DOHH2 (cell line): Measurements from ENCODE around the gene KCNIP4.

Source experiments
- H3F3A ChIP-seq: fragments of 200-600 bp; sonication (generic), shearing (Covaris generic); 2 replicates; pipeline ENCODE4 v1.6.0; 2016; ENCODE audit warnings: antibody characterized with exemption, mild to moderate bottlenecking; ENCODE audit not compliant: control insufficient read depth, insufficient read depth
- H3K27ac ChIP-seq: fragments of 200-600 bp; sonication (generic); 2 replicates; pipeline ENCODE4 v1.5.1; 2014; ENCODE audit warnings: low read depth, mild to moderate bottlenecking, low read length, moderate library complexity
- H3K27me3 ChIP-seq: fragments of 200-600 bp; sonication (generic); 2 replicates; pipeline ENCODE4 v1.6.1; 2014; ENCODE audit warnings: mild to moderate bottlenecking, low read length, mixed read lengths; ENCODE audit not compliant: control insufficient read depth
- H3K36me3 ChIP-seq: fragments of 200-600 bp; sonication (generic); 2 replicates; pipeline ENCODE4 v1.6.1; 2014; ENCODE audit warnings: mild to moderate bottlenecking, low read length, moderate library complexity, mixed read lengths; ENCODE audit not compliant: control insufficient read depth
- H3K4me1 ChIP-seq: fragments of 200-600 bp; sonication (generic); 2 replicates; pipeline ENCODE4 v1.6.1; 2014; ENCODE audit warnings: mild to moderate bottlenecking, low read length, mixed read lengths; ENCODE audit not compliant: control insufficient read depth
- H3K4me2 ChIP-seq: fragments of 200-600 bp; sonication (generic); 2 replicates; pipeline ENCODE4 v1.6.0; 2014; ENCODE audit warnings: mild to moderate bottlenecking, low read length, moderate library complexity
- H3K4me3 ChIP-seq: fragments of 200-600 bp; sonication (generic); 2 replicates; pipeline ENCODE4 v1.5.1; 2014; ENCODE audit warnings: mild to moderate bottlenecking, low read length, mixed read lengths
- H3K79me2 ChIP-seq: fragments of 200-600 bp; sonication (generic); 2 replicates; pipeline ENCODE4 v1.6.1; 2014; ENCODE audit warnings: mild to moderate bottlenecking, low read length, mixed read lengths; ENCODE audit not compliant: control insufficient read depth
- H3K9me2 ChIP-seq: fragments of 200-600 bp; sonication (generic); replicated peaks from 2 replicates; pipeline ENCODE4 v1.6.1; 2014; ENCODE audit warnings: mild to moderate bottlenecking, low read length, mixed read lengths; ENCODE audit not compliant: control insufficient read depth
- H3K9me3 ChIP-seq: fragments of 200-600 bp; sonication (generic); 2 replicates; pipeline ENCODE4 v1.6.1; 2014; ENCODE audit warnings: antibody characterized with exemption, low read length, mixed read lengths; ENCODE audit not compliant: control insufficient read depth, insufficient read depth
- H4K20me1 ChIP-seq: fragments of 200-600 bp; sonication (generic); 2 replicates; pipeline ENCODE4 v1.6.0; 2014; ENCODE audit warnings: low read depth, mild to moderate bottlenecking, antibody characterized with exemption, low read length, moderate library complexity; ENCODE audit not compliant: control insufficient read depth, insufficient read depth
- CTCF ChIP-seq: fragments of 200-600 bp; sonication (generic); IDR thresholded peaks from one replicate; pipeline ENCODE4 v1.5.1; 2014; ENCODE audit warnings: antibody characterized with exemption, mild to moderate bottlenecking, low read depth, low read length; ENCODE audit not compliant: poor library complexity, severe bottlenecking
- EZH2phosphoT487 ChIP-seq: fragments of 200-600 bp; sonication (generic); IDR thresholded peaks from 2 replicates; pipeline ENCODE4 v1.6.1; 2017; ENCODE audit warnings: borderline replicate concordance, mild to moderate bottlenecking, antibody characterized with exemption, low read length, moderate library complexity, mixed read lengths

KCNIP4 gene

GRCh38 chr4:21655031-21655430 is 293.5 kb downstream of the KCNIP4 start:
- Histone ChIP-seq H3K9me2 (no peaks in the 10 kb centered on the region), H3K4me1 (no peaks in the 10 kb centered on the region), H3K27ac (no peak overlapping the region), H3K9me3 (no peaks in the 10 kb centered on the region), H4K20me1 (no peaks in the 10 kb centered on the region), H3F3A (no peaks in the 10 kb centered on the region), H3K79me2 (no peaks in the 10 kb centered on the region), H3K27me3 (no peaks in the 10 kb centered on the region), H3K4me3 (no peak overlapping the region), H3K36me3 (no peaks in the 10 kb centered on the region), H3K4me2 (no peak overlapping the region)
- TF ChIP-seq EZH2phosphoT487, result no peak
- TF ChIP-seq CTCF, result no peak

GRCh38 chr4:21652508-21653231 is 295.9 kb downstream of the KCNIP4 start:
- no peaks in the 10 kb centered on the region for H3K9me3 ChIP-seq
- no peak overlapping the region for H3K27ac ChIP-seq

GRCh38 chr4:21649391-21650090 is 299.0 kb downstream of the KCNIP4 start:
- no peaks in the 10 kb centered on the region for H3K4me1 ChIP-seq
- H3K9me2 ChIP-seq, result no peaks in the 10 kb centered on the region
- no peaks in the 10 kb centered on the region for H3K9me3 ChIP-seq
- TF ChIP-seq CTCF, result no peak
- TF ChIP-seq EZH2phosphoT487, result no peak
- H3K4me3 ChIP-seq, result no peak overlapping the region
- H4K20me1 ChIP-seq, result no peaks in the 10 kb centered on the region
- H3K4me2 ChIP-seq, result no peak overlapping the region
- no peak overlapping the region for H3K27ac ChIP-seq
- H3K79me2 ChIP-seq, result no peaks in the 10 kb centered on the region
- H3K27me3 ChIP-seq, result no peaks in the 10 kb centered on the region
- H3K36me3 ChIP-seq, result no peaks in the 10 kb centered on the region
- no peaks in the 10 kb centered on the region for H3F3A ChIP-seq

More at GRCh38 chr4:21652508-21653231, 295.9 kb downstream of the KCNIP4 start:
- H3K27me3 ChIP-seq, result no peaks in the 10 kb centered on the region
- no peaks in the 10 kb centered on the region for H3K79me2 ChIP-seq
- TF ChIP-seq CTCF (no peak), EZH2phosphoT487 (no peak)
- H3K4me1 ChIP-seq, result no peaks in the 10 kb centered on the region
- no peak overlapping the region for H3K4me2 ChIP-seq
- H4K20me1 ChIP-seq, result no peaks in the 10 kb centered on the region
- H3K9me2 ChIP-seq, result no peaks in the 10 kb centered on the region
- H3K4me3 ChIP-seq, result no peak overlapping the region
- no peaks in the 10 kb centered on the region for H3F3A ChIP-seq
- H3K36me3 ChIP-seq, result no peaks in the 10 kb centered on the region
